Esophagus squamous epithelium (tissue), 5 donors: Measurements from ENCODE around the gene KLC1. TPM values are rescaled to one million over a fixed set of nuclear protein-coding genes. Genes with fewer than 3 reads are reported as not detected.
"Not testable (repeated sequence)": the region's sequence is repeated elsewhere in the genome, so short reads cannot be mapped to it uniquely, and the experiment has no call there.

Experiments
- DNase-seq: peaks from one replicate; lab custom pipeline; 2025; lab: John Stamatoyannopoulos, UW
- H3K27ac ChIP-seq, 4 donors: fragments of 200-600 bp; sonication (generic); one replicate each; pipeline ENCODE4 v1.5.1; 2016 to 2019; ENCODE audit warnings: mild to moderate bottlenecking in 1 of 4
- H3K27me3 ChIP-seq, 4 donors: fragments of 200-600 bp; sonication (generic); 1 replicate in 3 of 4; 2 replicates in 1 of 4; pipeline versions ENCODE4 v1.5.1 to v1.6.0; 2017 to 2021; ENCODE audit warnings: antibody characterized with exemption in 1 of 4
- H3K36me3 ChIP-seq, 3 donors: fragments of 200-600 bp; sonication (generic); one replicate each; pipeline ENCODE4 v1.5.1; 2016 to 2019
- H3K4me1 ChIP-seq, 3 donors: fragments of 200-600 bp; sonication (generic); one replicate each; pipeline ENCODE4 v1.5.1; 2017 to 2019
- H3K4me3 ChIP-seq, 4 donors: fragments of 200-600 bp; sonication (generic); 1 replicate in 3 of 4; 2 replicates in 1 of 4; pipeline ENCODE4 v1.5.1; 2016 to 2019; ENCODE audit warnings: mild to moderate bottlenecking in 2 of 4, moderate library complexity in 1 of 4
- H3K9me3 ChIP-seq, 3 donors: fragments of 200-600 bp; sonication (generic); one replicate each; pipeline ENCODE4 v1.5.1; 2016 to 2019
- CTCF ChIP-seq, 6 experiments: fragments of 450-650 bp in 4 of 6; fragments of 200-600 bp in 2 of 6; sonication (generic) in 2 of 6; IDR thresholded peaks; one replicate each; pipeline ENCODE4 v1.5.1; 2016 to 2019; ENCODE audit warnings: antibody characterized with exemption in 6 of 6, mild to moderate bottlenecking in 4 of 6, moderate library complexity in 4 of 6
- POLR2A ChIP-seq, 4 donors: fragments of 450-650 bp; IDR thresholded peaks; one replicate each; pipeline ENCODE4 v1.6.1; 2017; ENCODE audit warnings: antibody characterized with exemption in 4 of 4, mild to moderate bottlenecking in 4 of 4, moderate library complexity in 3 of 4
- WGBS, 2 donors: methylation state at CpG; one replicate each; pipeline ENCODE4 v1.1.5; 2018; 5-methylcytosine and 5-hydroxymethylcytosine counted together
- intact Hi-C: fragments of 100-400 bp; cut with DNase I; formaldehyde crosslinking; loops from one replicate; pipeline ENCODE4 v1.15.0; 2022
- total RNA-seq, 4 donors: library from RNA; depleted of rRNA; stranded (reverse); fragments of >200 nt; gene quantifications; one replicate each; pipeline ENCODE4 v1.1.0, GENCODE V29; 2016
- donor health status: DM: yes; HTN: yes; CAD: no.

The KLC1 gene
- total RNA-seq, 4 donors from 2014 or later = 101 to 285 (median 194) TPM

- H3K4me1 ChIP-seq = peaks cover 16 to 23% (median 16%) of the 10 kb centered on the region in 3 donors
- H3K27me3 ChIP-seq = peaks cover 0 to 21% (median 0%) of the 10 kb centered on the region in 4 donors
- peak overlapping the region in 3 of 4 donors; percentile 2 to 57 (median 27) for H3K4me3 ChIP-seq
- H3K9me3 ChIP-seq = peaks cover 0 to 15% (median 9%) of the 10 kb centered on the region in 3 donors
- no peak for DNase-seq
- intact Hi-C loops = no loop called here
- H3K36me3 ChIP-seq = no peaks in the 10 kb centered on the region
- TF ChIP-seq POLR2A (IDR thresholded peaks at IDR 0.05) (no peak), CTCF (IDR thresholded peaks at IDR 0.05) (peak in 2 of 6 experiments; percentile 15 to 20)
- 9 to 13% methylated on average over 24 to 25 of the region's 25 CpGs for WGBS, 2 donors
- peak overlapping the region in 2 of 4 donors; percentile 3 to 38 for H3K27ac ChIP-seq
Measured at GRCh38 chr14:103606963-103607668, 21.9 kb upstream of the KLC1 start.

GRCh38 chr14:103607822-103608221 is 21.2 kb upstream of the KLC1 start:
- TF ChIP-seq CTCF (IDR thresholded peaks at IDR 0.05) = no peak
- intact Hi-C loops = no loop called here
- Histone ChIP-seq H3K9me3 (peaks cover 0 to 15% (median 9%) of the 10 kb centered on the region in 3 donors), H3K36me3 (no peaks in the 10 kb centered on the region), H3K27me3 (peaks cover 0 to 21% (median 0%) of the 10 kb centered on the region in 4 donors), H3K4me1 (peaks cover 16 to 23% (median 16%) of the 10 kb centered on the region in 3 donors), H3K4me3 (peak overlapping the region in 3 of 4 donors; percentile 2 to 57 (median 27)), H3K27ac (no peak overlapping the region)
- DNase-seq = no peak
- 9 to 57% methylated on average over 7 to 9 of the region's 15 CpGs for whole genome bisulfite sequencing, 2 donors

- Histone ChIP-seq H3K4me1 (peaks cover 16 to 23% (median 16%) of the 10 kb centered on the region in 3 donors), H3K27me3 (peaks cover 0 to 21% (median 0%) of the 10 kb centered on the region in 4 donors), H3K9me3 (peaks cover 0 to 15% (median 9%) of the 10 kb centered on the region in 3 donors)
- DNase-seq, H3K4me3 ChIP-seq, H3K36me3 ChIP-seq, intact Hi-C loops, H3K27ac ChIP-seq: not testable (repeated sequence)
- 79 to 86% methylated on average over 3 to 4 of the region's 4 CpGs for WGBS, 2 donors
Measured at GRCh38 chr14:103609081-103609480, 19.9 kb upstream of the KLC1 start.

GRCh38 chr14:103611215-103611614 is 17.8 kb upstream of the KLC1 start:
- no peak for DNase-seq
- peaks cover 0 to 21% (median 0%) of the 10 kb centered on the region in 4 donors for H3K27me3 ChIP-seq
- peaks cover 0 to 15% (median 9%) of the 10 kb centered on the region in 3 donors for H3K9me3 ChIP-seq
- peaks cover 16 to 23% (median 16%) of the 10 kb centered on the region in 3 donors for H3K4me1 ChIP-seq
- TF ChIP-seq CTCF (IDR thresholded peaks at IDR 0.05) (no peak), POLR2A (IDR thresholded peaks at IDR 0.05) (no peak)
- 91 to 97% methylated on average over 2 of the region's 2 CpGs for WGBS, 2 donors
- no peaks in the 10 kb centered on the region for H3K36me3 ChIP-seq
- intact Hi-C loops = no loop called here
- H3K27ac ChIP-seq = no peak overlapping the region
- H3K4me3 ChIP-seq = no peak overlapping the region

GRCh38 chr14:103613517-103613916 is 15.5 kb upstream of the KLC1 start:
- no peak for DNase-seq
- Histone ChIP-seq H3K36me3 (no peaks in the 10 kb centered on the region), H3K4me3 (no peak overlapping the region), H3K27me3 (peaks cover 0 to 9% (median 0%) of the 10 kb centered on the region in 4 donors), H3K27ac (no peak overlapping the region), H3K4me1 (peaks cover 0 to under 1% (median 0%) of the 10 kb centered on the region in 3 donors), H3K9me3 (peaks cover 0 to 15% (median 9%) of the 10 kb centered on the region in 3 donors)
- no peak for TF ChIP-seq POLR2A (IDR thresholded peaks at IDR 0.05)
- TF ChIP-seq CTCF (IDR thresholded peaks at IDR 0.05) = peak in 3 of 6 experiments; percentile 22 to 48 (median 25)
- intact Hi-C loops = no loop called here
- 88 to 93% methylated on average over 4 of the region's 4 CpGs for WGBS, 2 donors
